Gastrocnemius medialis (tissue), 4 donors: ENCODE measurements around the gene OPA3.

ENCODE experiments used
- POLR2A ChIP-seq, 2 donors: fragments of 450-650 bp; IDR thresholded peaks; one replicate each; pipeline ENCODE4 v1.6.1; 2017; ENCODE audit warnings: antibody characterized with exemption in 2 of 2, mild to moderate bottlenecking in 2 of 2, moderate library complexity in 2 of 2
- TF ChIP-seq, protein P1 (sequence below), 5 experiments: fragments of 450-650 bp in 3 of 5; fragments of 200-600 bp in 2 of 5; sonication (generic) in 2 of 5; IDR thresholded peaks in 4 of 5; conservative IDR thresholded peaks in 1 of 5; 1 replicate in 4 of 5; 2 replicates in 1 of 5; pipeline ENCODE4 v1.5.1; 2016 to 2019; ENCODE audit warnings: antibody characterized with exemption in 5 of 5, mild to moderate bottlenecking in 3 of 5, moderate library complexity in 3 of 5

DNA sequence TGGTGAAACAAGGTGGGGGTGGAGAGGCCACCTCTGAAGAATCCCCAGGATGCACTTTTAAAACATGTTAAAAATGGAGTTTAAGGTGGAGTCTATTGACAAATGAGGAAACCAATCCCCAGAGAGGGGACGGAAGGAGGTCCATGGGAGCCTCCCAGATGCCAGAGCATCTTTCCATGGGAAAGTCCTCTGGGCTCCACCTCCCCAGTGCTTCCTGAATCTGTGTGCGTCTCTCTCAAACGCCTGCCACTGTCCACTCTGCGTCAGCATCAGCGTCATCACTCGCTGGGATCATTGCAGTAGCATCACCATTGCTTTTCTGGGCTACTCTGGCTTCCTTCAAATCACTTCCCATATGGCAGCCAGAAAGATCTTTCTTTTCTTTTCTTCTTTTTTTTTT, 11.2 kb upstream of the OPA3 start:
- no peak for TF ChIP-seq POLR2A (IDR thresholded peaks at IDR 0.05)
- TF ChIP-seq, protein P1, sequence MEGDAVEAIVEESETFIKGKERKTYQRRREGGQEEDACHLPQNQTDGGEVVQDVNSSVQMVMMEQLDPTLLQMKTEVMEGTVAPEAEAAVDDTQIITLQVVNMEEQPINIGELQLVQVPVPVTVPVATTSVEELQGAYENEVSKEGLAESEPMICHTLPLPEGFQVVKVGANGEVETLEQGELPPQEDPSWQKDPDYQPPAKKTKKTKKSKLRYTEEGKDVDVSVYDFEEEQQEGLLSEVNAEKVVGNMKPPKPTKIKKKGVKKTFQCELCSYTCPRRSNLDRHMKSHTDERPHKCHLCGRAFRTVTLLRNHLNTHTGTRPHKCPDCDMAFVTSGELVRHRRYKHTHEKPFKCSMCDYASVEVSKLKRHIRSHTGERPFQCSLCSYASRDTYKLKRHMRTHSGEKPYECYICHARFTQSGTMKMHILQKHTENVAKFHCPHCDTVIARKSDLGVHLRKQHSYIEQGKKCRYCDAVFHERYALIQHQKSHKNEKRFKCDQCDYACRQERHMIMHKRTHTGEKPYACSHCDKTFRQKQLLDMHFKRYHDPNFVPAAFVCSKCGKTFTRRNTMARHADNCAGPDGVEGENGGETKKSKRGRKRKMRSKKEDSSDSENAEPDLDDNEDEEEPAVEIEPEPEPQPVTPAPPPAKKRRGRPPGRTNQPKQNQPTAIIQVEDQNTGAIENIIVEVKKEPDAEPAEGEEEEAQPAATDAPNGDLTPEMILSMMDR (IDR thresholded peaks at IDR 0.05 in 4 of 5, conservative IDR thresholded peaks at IDR 0.05 in 1 of 5), result no peak
